BE2C (cell line): ENCODE data around the gene ARHGAP28.

Source experiments
- DNase-seq: peaks from one replicate; pipeline ENCODE4 v3.0.0-alpha.2; 2020
- H3K27me3 ChIP-seq: fragments of 250-450 bp; sonication (Bioruptor Pico); 2 replicates; pipeline ENCODE4 v1.5.1; 2020; ENCODE audit warnings: mild to moderate bottlenecking
- H3K36me3 ChIP-seq: fragments of 250-450 bp; sonication (Bioruptor Pico); 2 replicates; pipeline ENCODE4 v1.5.1; 2020; ENCODE audit warnings: mild to moderate bottlenecking
- H3K4me1 ChIP-seq: fragments of 250-450 bp; sonication (Bioruptor Pico); 2 replicates; pipeline ENCODE4 v1.5.1; 2020
- H3K4me3 ChIP-seq: 2 replicates; pipeline ENCODE4 v1.5.1; 2011; ENCODE audit warnings: low read depth, low read length
- H3K9me3 ChIP-seq: fragments of 250-450 bp; sonication (Bioruptor Pico); 2 replicates; pipeline ENCODE4 v1.5.1; 2020
- CTCF ChIP-seq: IDR thresholded peaks from 2 replicates; pipeline ENCODE4 v1.5.1; 2012; ENCODE audit warnings: mild to moderate bottlenecking, low read depth, low read length

ARHGAP28 gene

GRCh38 chr18:6960124-6960523 is 230.6 kb downstream of the ARHGAP28 start:
- Histone ChIP-seq H3K27me3 (no peaks in the 10 kb centered on the region), H3K4me3 (no peak overlapping the region)

DNA sequence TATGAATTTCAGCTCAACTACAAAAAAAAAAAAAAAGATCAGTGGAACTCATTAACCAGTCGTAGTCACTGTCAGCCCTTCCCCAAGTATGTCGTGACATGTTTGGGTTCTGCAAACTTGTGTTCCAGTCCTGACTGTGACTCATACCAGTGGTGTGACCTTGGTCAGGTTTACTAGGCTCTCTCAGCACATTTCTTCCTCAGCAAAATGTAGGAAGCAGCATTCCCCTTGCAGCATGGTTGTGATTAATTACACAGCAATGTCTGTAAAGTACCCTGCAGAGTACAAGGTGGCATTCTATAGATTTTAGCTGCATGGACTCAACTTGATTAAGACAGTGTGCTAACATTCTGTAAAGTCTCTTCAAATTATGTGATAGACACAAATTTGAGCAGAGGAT is 231.1 kb downstream of the ARHGAP28 start:
- no peak for TF ChIP-seq CTCF
- Histone ChIP-seq H3K4me1 (no peaks in the 10 kb centered on the region), H3K9me3 (no peaks in the 10 kb centered on the region), H3K27me3 (no peaks in the 10 kb centered on the region), H3K36me3 (no peaks in the 10 kb centered on the region), H3K4me3 (no peak overlapping the region)
- no peak for DNase-seq

More at GRCh38 chr18:6960124-6960523, 230.6 kb downstream of the ARHGAP28 start:
- no peaks in the 10 kb centered on the region for H3K9me3 ChIP-seq
- no peaks in the 10 kb centered on the region for H3K36me3 ChIP-seq
- H3K4me1 ChIP-seq = no peaks in the 10 kb centered on the region
- no peak for TF ChIP-seq CTCF
- no peak for DNase-seq

DNA sequence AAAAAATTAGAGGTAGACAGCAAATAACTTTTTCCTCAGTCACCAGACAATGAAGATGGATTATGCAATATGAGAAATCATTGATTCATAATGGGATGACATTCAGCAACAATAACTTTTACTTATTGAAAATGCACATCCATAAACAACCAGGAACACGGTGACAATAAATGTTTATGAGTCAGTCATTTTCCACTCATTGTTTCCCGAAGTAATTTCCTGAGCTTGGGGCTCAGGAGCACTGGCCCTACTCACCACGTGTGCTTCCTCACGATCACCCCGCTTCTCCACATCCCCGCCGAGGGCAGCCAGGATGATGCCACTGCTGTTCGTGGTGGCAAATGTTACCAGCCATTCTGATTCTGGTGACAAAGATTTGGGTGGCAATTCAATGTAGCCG is 231.8 kb downstream of the ARHGAP28 start:
- no peaks in the 10 kb centered on the region for H3K36me3 ChIP-seq
- H3K9me3 ChIP-seq = no peaks in the 10 kb centered on the region
- no peaks in the 10 kb centered on the region for H3K27me3 ChIP-seq
- no peak overlapping the region for H3K4me3 ChIP-seq
- DNase-seq = no peak
- no peaks in the 10 kb centered on the region for H3K4me1 ChIP-seq
- TF ChIP-seq CTCF = no peak

DNA sequence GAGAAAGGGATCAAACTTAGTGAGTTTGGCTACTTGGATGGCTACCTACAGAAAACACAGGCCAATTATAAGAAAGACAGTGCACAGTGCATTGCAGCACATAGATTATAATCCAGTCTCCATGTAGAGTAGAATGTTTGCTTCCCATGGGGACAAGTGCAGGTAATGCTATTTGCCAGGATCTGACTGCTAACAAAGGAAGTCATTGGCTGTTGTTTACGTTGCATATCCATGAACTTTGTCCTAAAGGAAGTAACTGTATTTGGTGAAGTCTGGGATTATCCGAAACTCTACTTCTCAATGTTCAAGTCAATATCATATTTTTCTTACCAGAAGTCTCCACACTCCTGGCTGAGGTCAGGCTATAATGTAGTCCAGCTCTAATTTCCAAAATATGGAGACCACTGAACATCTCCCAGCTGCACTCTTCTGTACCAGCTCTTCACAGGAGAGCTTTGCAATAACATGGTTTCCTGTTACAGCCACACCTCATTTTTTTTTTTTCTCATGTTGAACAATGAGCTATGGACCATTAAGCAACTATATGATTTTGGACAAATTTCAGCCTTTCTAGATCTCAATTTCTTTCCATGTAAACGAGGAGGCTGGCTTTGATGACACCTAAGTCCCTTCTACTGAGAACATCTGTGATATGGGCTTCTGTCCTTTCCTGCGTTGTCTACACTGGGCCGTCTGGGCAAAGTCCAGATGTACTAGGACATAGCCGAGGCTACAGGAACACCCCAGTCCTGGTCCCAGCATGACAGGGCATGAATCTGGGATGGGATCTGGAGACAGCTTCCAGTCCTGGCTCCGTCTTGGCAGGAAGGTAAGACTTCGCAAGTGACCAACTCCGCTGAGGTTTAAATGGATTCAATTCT is 233.3 kb downstream of the ARHGAP28 start:
- DNase-seq = no peak
- TF ChIP-seq CTCF = no peak
- Histone ChIP-seq H3K4me1 (no peaks in the 10 kb centered on the region), H3K27me3 (no peaks in the 10 kb centered on the region), H3K4me3 (no peak overlapping the region), H3K36me3 (no peaks in the 10 kb centered on the region), H3K9me3 (no peaks in the 10 kb centered on the region)

- Histone ChIP-seq H3K9me3 (no peaks in the 10 kb centered on the region), H3K36me3 (no peaks in the 10 kb centered on the region), H3K4me1 (no peaks in the 10 kb centered on the region), H3K4me3 (no peak overlapping the region), H3K27me3 (no peaks in the 10 kb centered on the region)
- no peak for DNase-seq
- TF ChIP-seq CTCF = no peak
These were observed 234.1 kb downstream of the ARHGAP28 start for GRCh38 chr18:6963452-6964097.
